T-helper 2 cell treated with Interferon-gamma antibody and Interleukin-4, amounts not matched to agents 5 μg/mL and 100 μg/mL, for 36 hours (primary cell): ENCODE results near the gene RNF207.
"Not testable (repeated sequence)": the region's sequence is repeated elsewhere in the genome, so short reads cannot be mapped to it uniquely, and the experiment has no call there.

Experiments used
- DNase-seq: peaks from one replicate; pipeline ENCODE4 v3.0.0; 2021; ENCODE audit warnings: low spot score
- H3K27ac Mint-ChIP-seq: one replicate; pipeline ENCODE4 v1.8.0; 2021; ENCODE audit warnings: mild to moderate bottlenecking, mixed read lengths
- H3K27me3 Mint-ChIP-seq: one replicate; pipeline ENCODE4 v1.8.0; 2021; ENCODE audit warnings: low read depth, mixed read lengths
- H3K36me3 Mint-ChIP-seq: one replicate; pipeline ENCODE4 v1.8.0; 2021; ENCODE audit warnings: low read depth, mixed read lengths
- H3K4me1 Mint-ChIP-seq: one replicate; pipeline ENCODE4 v1.8.0; 2021; ENCODE audit warnings: low read depth, mixed read lengths
- H3K4me3 Mint-ChIP-seq: one replicate; pipeline ENCODE4 v1.8.0; 2022; ENCODE audit warnings: mild to moderate bottlenecking, moderate library complexity, mixed read lengths
- H3K9me3 Mint-ChIP-seq: one replicate; pipeline ENCODE4 v1.8.0; 2021; ENCODE audit warnings: mixed read lengths

The RNF207 gene

DNA sequence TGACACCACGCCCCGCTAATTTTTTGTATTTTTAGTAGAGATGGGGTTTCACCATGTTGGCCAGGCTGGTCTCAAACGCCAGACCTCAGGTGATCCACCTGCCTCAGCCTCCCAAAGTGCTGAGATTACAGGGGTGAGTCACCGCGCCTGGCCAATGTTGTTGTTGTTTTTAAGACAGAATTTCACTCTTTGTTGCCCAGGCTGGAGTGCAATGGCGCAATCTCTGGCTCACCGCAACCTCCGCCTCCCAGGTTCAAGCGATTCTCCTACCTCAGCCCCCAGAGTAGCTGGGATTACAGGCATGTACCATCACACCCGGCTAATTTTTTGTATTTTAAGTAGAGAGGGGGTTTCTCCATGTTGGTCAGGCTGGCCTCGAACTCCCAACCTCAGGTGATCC is 13.7 kb downstream of the RNF207 start:
- H3K9me3 Mint-ChIP-seq, H3K4me1 Mint-ChIP-seq, DNase-seq, H3K27ac Mint-ChIP-seq, H3K27me3 Mint-ChIP-seq, H3K4me3 Mint-ChIP-seq: not testable (repeated sequence)
- peaks cover 20% of the 10 kb centered on the region for H3K36me3 Mint-ChIP-seq

DNA sequence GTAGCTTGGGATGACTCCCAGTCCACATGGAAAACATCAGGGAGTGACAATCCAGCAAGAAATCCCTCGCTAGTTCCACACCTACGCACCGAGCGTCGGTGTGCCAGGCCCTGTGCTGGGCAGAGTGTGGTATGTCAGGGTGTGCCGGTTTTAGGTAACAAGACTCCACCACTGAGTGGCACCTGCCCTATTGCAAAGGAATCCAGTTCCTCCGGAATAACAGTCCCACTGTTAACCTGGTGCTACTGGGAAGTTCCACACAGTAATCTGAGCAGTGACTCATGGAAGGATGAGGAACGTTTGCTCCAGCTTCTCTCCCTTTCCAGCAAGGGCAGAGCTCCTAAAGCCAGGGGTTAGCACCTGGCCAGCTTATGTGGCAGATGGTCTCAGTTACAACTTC is 14.3 kb downstream of the RNF207 start:
- H3K27ac Mint-ChIP-seq = no peak overlapping the region
- no peak overlapping the region for H3K4me3 Mint-ChIP-seq
- DNase-seq = no peak
- no peaks in the 10 kb centered on the region for H3K4me1 Mint-ChIP-seq
- no peaks in the 10 kb centered on the region for H3K27me3 Mint-ChIP-seq
- H3K9me3 Mint-ChIP-seq = no peaks in the 10 kb centered on the region
- H3K36me3 Mint-ChIP-seq = peaks cover 26% of the 10 kb centered on the region

DNA sequence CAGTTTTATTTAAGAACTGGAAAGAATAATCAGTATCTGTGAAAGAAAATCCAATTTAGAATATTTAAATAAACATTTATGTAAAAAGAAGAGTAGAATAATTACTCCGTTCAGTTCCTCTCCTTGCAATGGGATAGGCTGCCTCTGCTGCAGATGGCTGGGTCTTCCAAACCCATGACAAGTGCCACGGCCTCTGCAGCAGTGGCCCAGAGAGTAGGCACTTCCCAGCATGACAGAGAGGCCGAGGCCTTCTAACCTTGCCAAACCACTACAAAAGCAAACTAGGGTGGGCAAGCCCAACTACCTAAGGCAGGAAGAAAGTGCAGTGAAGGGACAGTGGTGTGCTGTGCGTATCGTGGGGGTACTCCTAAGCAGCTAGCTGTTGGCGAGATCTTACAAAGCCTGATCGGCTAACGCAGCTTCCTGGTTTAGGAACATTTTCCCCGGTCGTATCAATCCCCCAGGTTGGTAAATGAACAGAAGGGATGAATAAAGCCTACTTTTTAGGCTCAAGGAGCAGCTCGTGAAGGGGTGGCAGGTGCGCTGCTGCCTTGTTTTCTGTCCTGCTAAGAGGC is 15.4 kb downstream of the RNF207 start:
- DNase-seq = no peak
- Mint-ChIP-seq H3K36me3 (peaks cover 35% of the 10 kb centered on the region), H3K4me1 (no peaks in the 10 kb centered on the region), H3K27ac (no peak overlapping the region), H3K27me3 (no peaks in the 10 kb centered on the region), H3K4me3 (no peak overlapping the region), H3K9me3 (no peaks in the 10 kb centered on the region)

DNA sequence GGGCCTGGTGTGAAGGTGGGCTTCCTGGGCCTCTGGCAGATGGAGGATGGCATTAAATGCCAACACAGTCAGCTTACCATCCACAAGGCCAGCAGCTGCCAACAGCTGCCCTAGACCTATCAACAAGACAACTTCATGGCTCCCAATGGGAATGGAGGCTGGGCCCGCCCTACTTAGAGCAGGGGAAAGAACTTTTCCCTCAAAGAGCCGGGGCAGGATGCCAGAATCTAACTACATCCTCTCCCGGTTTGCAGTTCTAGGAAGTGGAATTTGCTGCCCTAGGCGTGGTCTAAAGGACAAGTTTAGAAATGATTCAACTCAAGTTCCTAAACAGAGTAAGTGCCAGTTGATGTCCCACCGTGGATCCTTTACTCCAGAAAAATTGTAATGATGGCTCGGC is 16.7 kb downstream of the RNF207 start:
- no peak for DNase-seq
- H3K4me3 Mint-ChIP-seq = no peak overlapping the region
- H3K9me3 Mint-ChIP-seq = no peaks in the 10 kb centered on the region
- no peak overlapping the region for H3K27ac Mint-ChIP-seq
- H3K36me3 Mint-ChIP-seq = peaks cover 43% of the 10 kb centered on the region
- H3K27me3 Mint-ChIP-seq = no peaks in the 10 kb centered on the region
- H3K4me1 Mint-ChIP-seq = no peaks in the 10 kb centered on the region

DNA sequence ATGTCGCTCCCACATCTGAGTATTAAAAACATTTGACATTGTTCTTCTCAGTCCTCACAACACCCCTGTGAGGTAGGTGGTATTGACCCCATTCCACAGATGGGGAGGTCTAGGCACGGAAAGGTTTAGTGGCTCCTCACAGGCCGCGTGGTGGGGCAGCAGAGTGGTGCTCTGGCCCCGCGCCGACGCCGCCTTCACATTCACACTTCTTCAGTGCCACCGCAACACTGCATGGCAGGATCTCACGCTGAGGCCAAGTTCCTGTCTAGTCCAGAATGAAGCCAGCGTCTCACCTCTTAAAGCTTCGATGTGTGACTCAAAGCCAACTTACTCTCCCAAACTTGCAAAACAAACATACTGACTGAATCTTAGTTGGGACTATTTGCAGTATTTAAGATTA is 17.7 kb downstream of the RNF207 start:
- no peaks in the 10 kb centered on the region for H3K4me1 Mint-ChIP-seq
- H3K4me3 Mint-ChIP-seq = no peak overlapping the region
- H3K36me3 Mint-ChIP-seq = peaks cover 40% of the 10 kb centered on the region
- H3K27ac Mint-ChIP-seq = no peak overlapping the region
- DNase-seq = no peak
- no peaks in the 10 kb centered on the region for H3K9me3 Mint-ChIP-seq
- H3K27me3 Mint-ChIP-seq = no peaks in the 10 kb centered on the region

DNA sequence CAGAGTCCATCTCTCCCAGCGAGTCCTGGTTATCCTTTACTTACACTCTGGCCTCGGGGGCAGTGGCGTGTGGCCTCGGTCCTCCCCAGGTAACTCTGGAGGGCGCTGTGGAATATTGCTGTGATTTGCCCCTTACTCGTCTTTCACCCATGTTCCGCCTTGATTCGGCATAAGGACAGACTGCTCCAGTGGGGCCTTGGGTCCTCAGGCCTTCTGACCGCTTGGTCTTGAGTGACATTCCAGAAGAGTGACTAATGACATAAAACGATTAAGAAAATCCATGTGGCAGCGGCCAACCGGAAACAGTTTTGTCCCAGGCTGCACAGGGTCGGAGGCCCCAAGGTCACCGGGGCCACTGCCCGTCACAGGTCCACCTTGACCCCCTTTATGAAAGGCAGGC is 18.8 kb downstream of the RNF207 start:
- Mint-ChIP-seq H3K36me3 (peaks cover 41% of the 10 kb centered on the region), H3K4me1 (no peaks in the 10 kb centered on the region), H3K27me3 (no peaks in the 10 kb centered on the region), H3K9me3 (no peaks in the 10 kb centered on the region), H3K4me3 (no peak overlapping the region), H3K27ac (no peak overlapping the region)
- no peak for DNase-seq

DNA sequence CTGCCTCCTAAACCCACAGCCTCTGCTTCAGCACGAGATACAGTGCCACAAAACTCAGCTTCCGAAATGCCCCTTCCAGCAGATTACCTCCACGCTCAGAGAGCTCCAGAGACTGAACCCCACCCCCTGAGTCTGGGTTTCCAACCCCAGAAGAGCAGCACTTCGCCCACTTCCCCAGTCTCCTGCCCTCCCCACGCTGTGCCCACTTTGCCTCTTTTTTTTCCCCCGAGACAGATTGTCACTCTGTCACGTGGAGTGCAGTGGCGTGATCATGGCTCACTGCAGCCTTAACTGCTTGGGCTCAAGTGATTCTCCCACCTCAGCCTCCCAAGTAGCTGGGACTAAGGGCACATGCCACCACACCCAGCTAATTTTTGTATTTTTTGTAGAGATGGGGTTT is 19.7 kb downstream of the RNF207 start:
- no peaks in the 10 kb centered on the region for H3K9me3 Mint-ChIP-seq
- H3K27me3 Mint-ChIP-seq = no peaks in the 10 kb centered on the region
- H3K36me3 Mint-ChIP-seq = peaks cover 44% of the 10 kb centered on the region
- H3K4me1 Mint-ChIP-seq = no peaks in the 10 kb centered on the region
- no peak for DNase-seq
- H3K4me3 Mint-ChIP-seq = no peak overlapping the region
- no peak overlapping the region for H3K27ac Mint-ChIP-seq

DNA sequence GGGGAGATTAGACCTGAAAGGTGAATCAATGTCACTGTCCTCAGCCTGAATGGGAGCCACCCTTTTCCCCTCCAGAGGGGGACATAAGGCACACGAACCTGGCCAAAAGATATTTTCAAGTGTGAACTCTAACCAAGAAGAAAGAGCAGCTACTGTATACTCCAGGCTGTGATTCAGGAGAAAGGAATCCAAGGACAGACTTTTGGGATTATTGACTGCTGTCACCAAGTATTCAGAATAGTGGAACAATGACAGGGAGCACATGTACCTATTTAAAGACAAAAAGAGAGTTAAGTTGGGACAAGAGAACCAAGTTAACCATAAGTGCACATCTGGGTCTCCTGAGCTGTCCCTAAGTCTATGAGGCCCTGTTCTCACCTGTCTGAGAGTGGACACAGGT is 27.5 kb downstream of the RNF207 start:
- DNase-seq = no peak
- Mint-ChIP-seq H3K36me3 (peaks cover 27% of the 10 kb centered on the region), H3K27me3 (no peaks in the 10 kb centered on the region), H3K4me3 (peak overlapping the region; percentile 90), H3K27ac (no peak overlapping the region), H3K9me3 (no peaks in the 10 kb centered on the region), H3K4me1 (peaks cover 10% of the 10 kb centered on the region)

DNA sequence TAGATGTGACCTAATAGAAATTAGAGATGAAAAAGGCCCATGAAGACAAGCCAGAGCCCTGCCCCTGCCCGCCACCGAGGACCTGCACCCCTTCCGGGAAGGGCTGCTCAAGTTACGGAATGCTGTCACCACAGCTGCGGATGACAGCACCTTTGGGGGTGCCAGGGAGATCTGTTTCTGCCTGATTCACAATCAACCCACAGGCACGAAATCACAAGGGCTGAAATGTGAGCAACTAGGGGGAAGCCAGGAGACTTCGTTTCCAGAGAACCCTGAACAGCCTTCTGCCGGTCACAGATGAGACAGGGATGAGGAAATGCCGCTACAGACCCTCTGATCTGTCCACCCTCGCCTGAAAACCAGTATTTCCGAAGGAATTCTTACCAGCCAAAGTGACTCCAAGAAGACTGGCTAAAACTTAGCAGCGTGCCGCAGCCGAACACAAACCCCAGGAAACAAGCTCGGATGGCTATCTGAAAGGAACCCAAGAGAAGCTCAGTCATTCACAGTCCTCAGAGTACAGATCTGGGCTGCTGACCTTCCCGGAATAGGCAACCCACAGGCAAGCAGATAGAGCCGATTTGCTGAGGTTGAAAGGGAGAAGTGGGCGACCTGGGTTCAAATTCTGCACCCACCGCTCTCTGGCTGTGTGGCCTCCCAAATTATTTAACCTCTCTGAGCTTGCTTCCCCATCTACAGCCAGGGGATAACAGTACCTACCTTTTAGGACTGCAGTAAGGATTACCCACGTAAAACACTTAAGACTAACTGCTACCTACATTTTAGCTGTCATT is 28.8 kb downstream of the RNF207 start:
- Mint-ChIP-seq H3K27ac (peak overlapping the region; percentile 80), H3K4me3 (peak overlapping the region; percentile 90), H3K4me1 (peaks cover 14% of the 10 kb centered on the region), H3K27me3 (peaks cover 11% of the 10 kb centered on the region), H3K36me3 (peaks cover 27% of the 10 kb centered on the region), H3K9me3 (no peaks in the 10 kb centered on the region)
- no peak for DNase-seq

DNA sequence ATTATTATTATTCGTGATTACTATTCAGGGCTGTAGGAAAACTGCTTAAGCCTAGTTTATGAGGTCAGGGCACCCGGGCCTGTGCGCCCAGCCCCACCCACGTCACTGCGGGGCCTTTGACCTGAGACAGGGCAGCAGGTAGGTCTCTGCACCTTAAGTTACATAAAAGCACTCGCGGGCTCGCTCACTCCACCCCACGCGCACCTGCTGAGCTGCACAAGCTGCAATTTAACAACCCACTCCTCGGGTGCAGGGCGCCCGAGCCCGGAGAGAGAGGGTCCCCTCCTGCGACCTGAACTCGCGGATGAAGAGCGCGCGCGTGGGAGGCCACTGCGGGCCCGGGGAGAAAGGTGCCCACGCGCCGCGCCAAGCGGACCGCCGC is 29.4 kb downstream of the RNF207 start:
- Mint-ChIP-seq H3K27me3 (peaks cover 17% of the 10 kb centered on the region), H3K36me3 (peaks cover 24% of the 10 kb centered on the region), H3K4me3 (peak overlapping the region; percentile 90), H3K9me3 (no peaks in the 10 kb centered on the region), H3K27ac (peak overlapping the region; percentile 80), H3K4me1 (peaks cover 14% of the 10 kb centered on the region)
- no peak for DNase-seq

DNA sequence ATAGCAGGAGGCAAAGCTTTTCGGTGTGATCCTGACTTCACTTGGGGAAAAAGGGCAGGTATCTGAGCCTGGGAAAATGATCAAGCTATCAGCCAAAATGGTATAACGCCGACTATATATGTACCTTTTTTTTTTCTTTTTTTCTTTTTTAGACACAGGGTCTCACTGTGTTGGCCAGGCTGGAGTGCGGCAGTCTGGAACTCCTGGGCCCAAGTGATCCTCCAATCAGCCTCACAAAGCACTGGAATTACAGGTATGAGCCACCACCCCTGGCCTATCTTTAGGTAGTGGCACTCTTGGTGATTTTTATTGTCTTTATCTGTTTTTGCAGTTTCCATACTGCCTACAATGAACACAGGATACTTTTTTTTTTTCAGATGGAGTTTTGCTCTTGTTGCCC is 31.2 kb downstream of the RNF207 start:
- Mint-ChIP-seq H3K4me3 (peak overlapping the region; percentile 49), H3K9me3 (no peaks in the 10 kb centered on the region), H3K4me1 (peaks cover 20% of the 10 kb centered on the region), H3K27ac (no peak overlapping the region), H3K27me3 (peaks cover 31% of the 10 kb centered on the region), H3K36me3 (peaks cover 17% of the 10 kb centered on the region)
- DNase-seq = no peak

DNA sequence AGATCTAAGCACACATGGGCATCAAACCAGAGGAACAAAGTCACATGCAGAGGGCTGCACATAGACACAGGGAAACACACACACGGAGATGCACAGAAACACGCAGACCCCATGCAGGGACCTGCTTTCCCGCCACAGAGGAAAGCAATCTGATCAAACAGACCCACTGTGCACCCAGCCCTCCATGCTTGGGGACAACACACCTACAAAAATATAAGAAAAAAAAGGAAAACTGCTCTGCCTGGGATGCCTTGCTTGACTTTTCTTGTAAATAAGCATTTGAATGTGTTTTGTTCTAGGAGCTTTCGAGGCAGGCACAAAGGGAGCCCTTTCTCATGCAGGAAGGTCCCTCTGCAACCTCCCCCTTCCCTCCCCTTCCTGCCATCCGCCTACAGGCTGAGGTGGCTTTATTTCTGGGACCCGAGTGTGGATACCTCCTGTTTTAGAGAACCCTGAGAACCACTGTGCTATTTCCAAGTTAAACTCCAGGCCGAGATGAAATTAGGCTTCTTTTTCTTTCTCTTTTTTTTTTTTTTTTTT is 33.4 kb downstream of the RNF207 start:
- no peak overlapping the region for H3K27ac Mint-ChIP-seq
- H3K36me3 Mint-ChIP-seq = peaks cover under 1% of the 10 kb centered on the region
- peaks cover 46% of the 10 kb centered on the region for H3K27me3 Mint-ChIP-seq
- no peaks in the 10 kb centered on the region for H3K9me3 Mint-ChIP-seq
- peaks cover 15% of the 10 kb centered on the region for H3K4me1 Mint-ChIP-seq
- no peak overlapping the region for H3K4me3 Mint-ChIP-seq
- DNase-seq = no peak

DNA sequence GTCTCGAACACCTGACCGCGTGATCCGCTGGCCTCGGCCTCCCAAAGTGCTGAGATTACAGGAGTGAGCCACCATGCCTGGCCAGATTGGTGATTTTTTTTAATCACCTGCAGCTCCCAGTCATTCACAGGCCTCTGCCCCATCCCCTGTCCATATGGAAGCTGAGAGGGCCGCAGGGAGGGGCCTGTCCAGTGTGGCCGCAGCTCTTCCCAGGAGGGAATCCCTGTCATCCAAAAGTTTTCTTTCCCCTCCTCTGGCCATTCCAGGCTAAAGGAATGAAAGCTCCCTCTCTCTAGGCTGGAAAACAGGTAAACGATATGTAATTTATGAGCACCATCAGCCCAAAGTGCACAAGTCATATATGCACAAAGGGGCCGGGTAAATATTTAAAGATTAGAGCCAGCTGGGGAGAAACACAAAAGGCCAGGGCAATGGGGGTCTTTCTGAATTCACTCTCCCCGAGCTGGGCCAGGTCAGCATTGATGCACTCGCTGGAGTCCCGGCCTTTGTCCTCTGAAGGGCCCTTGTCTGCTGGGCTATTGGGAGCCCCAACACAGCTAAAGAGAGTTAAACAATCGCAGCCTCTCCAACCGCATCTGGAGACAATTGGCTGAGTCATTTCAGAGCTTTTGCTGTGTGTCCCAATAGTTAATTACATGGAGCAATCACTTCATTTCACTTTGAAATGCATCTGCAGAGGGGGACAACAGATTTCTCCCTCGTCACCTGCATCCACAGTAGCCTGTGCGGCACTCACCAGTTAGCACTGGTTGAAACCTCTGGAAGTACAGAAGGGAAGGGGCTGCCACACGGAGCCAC is 34.2 kb downstream of the RNF207 start:
- H3K36me3 Mint-ChIP-seq = no peaks in the 10 kb centered on the region
- H3K4me3 Mint-ChIP-seq = no peak overlapping the region
- H3K27ac Mint-ChIP-seq = no peak overlapping the region
- DNase-seq = no peak
- H3K27me3 Mint-ChIP-seq = peaks cover 51% of the 10 kb centered on the region
- no peaks in the 10 kb centered on the region for H3K9me3 Mint-ChIP-seq
- H3K4me1 Mint-ChIP-seq = peaks cover 11% of the 10 kb centered on the region
